Suppressor macrophage (primary cell): ENCODE measurements around the gene LIMCH1.
"Not testable (repeated sequence)": the region's sequence is repeated elsewhere in the genome, so short reads cannot be mapped to it uniquely, and the experiment has no call there.

Experiments
- DNase-seq, 4 experiments: peaks; one replicate each; pipeline ENCODE4 v3.0.0-alpha.2; 2020 to 2022

The LIMCH1 gene

DNA sequence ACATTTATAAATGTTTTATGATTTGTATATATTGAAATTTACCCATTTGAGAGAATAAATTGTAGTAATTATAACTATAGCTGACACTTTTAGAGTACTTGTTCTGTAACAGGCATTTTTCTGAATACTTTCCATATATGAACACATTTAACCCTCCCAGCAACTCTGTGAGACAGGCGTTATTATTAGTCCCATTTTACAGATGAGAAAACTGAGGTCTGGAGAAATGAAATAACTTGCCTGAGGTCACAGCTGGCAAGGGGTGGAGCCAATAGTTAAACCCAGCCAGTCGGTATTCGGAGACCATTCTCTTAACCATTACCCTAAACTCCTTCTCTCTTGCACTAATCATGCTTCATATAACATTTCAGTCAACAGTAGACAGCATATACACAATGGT is 72.5 kb downstream of the LIMCH1 start:
- DNase-seq: no peak

DNA sequence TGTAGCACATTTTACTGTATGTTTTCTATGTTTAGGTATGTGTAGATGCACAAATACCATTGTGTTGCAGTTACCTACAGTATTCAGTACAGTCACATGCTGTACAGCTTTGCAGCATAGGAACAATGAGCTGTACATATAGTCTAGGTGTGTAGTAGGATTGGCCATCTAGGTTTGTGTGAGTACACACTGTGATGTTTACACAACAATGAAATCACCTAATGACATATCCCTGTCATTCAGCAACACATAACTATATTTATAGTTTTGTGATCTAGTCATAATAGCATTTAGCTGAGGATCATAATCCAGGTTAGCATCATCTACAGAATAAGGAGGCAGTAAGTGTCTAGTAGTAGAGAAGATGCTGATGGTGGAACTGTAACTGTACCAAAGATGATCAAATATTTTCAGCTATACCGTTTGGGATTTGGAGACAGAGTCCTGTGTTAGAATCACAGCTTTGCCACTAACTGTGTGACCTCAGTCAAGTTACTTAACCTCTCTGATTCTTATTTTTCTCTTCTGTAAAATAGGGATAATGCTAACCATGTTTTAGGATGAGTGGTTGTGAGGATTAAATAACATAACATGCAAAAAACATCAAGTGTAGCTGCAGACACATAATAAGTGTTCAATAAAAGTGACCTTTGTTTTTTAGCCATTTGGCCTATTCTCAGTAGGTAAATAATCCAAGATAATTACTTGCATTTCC is 73.3 kb downstream of the LIMCH1 start:
- no peak for DNase-seq

GRCh38 chr4:41611881-41612871 is 74.2 kb downstream of the LIMCH1 start:
- no peak for DNase-seq

GRCh38 chr4:41613386-41613785 is 75.4 kb downstream of the LIMCH1 start:
- no peak for DNase-seq

GRCh38 chr4:41613821-41614220 is 75.9 kb downstream of the LIMCH1 start:
- DNase-seq: no peak

DNA sequence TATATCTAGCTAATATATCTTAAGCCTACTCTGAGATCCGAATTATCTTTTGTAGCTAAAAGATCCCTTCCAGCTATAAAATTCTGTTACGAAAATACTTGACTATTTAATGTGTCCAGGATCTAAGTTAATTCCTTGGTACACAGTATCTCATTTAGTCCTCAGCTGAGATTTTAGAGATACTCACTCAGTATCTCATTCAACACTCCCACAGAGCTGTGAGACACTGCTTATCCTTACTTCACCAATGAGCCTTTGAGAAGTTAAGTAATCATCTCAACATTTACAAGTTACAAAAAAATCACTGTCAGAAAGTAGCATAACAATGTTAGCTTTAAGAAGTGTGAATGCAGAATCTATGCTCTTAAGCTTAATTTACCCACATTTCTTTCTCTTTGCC is 76.6 kb downstream of the LIMCH1 start:
- DNase-seq: no peak

DNA sequence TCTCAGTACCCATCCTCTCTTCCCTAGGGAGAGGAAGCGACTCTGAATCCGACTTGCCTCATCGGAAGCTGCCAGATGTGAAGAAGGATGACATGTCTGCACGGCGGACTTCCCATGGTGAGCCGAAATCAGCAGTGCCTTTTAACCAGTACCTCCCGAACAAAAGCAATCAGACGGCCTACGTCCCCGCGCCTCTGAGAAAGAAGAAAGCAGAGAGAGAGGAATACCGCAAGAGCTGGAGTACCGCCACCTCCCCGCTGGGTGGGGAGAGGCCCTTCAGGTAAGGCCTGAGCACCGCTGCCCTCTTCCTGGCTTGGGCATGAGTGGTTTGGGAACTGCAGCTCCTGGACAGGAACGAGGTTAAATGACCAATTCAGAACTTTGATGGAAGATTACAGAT is 81.2 kb downstream of the LIMCH1 start:
- DNase-seq: no peak

- DNase-seq: no peak
These were observed 82.8 kb downstream of the LIMCH1 start for GRCh38 chr4:41620594-41621256.

- DNase-seq: no peak
These were observed 84.8 kb downstream of the LIMCH1 start for GRCh38 chr4:41622787-41623186.

- DNase-seq: no peak
These were observed 86.8 kb downstream of the LIMCH1 start for GRCh38 chr4:41624765-41625164.

DNA sequence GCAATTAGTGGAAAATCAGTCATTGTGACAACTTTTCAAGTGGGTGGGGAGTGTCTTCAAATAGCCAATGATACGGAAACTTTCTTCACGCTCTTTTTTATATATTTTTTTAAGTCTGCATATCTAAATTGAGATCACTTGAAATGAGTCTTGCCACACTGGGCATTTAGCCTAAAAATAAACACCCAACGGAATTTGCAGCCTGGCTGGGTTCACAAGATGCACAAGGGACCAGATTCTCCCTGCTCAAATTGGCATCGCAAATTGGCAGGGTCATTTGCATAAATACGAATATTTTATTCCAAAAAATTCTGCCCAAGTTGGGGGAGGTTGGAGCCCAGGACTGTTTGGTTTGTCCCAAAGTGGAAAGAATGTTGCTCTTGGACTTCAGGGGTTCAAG is 87.6 kb downstream of the LIMCH1 start:
- no peak for DNase-seq

GRCh38 chr4:41628936-41629335 is 91.0 kb downstream of the LIMCH1 start:
- no peak for DNase-seq

GRCh38 chr4:41631523-41631922 is 93.6 kb downstream of the LIMCH1 start:
- no peak for DNase-seq

GRCh38 chr4:41632481-41633073 is 94.6 kb downstream of the LIMCH1 start:
- DNase-seq: no peak

- no peak for DNase-seq
These were observed 95.4 kb downstream of the LIMCH1 start for GRCh38 chr4:41633321-41633720.

- no peak for DNase-seq
These were observed 97.5 kb downstream of the LIMCH1 start for GRCh38 chr4:41635441-41635840.

DNA sequence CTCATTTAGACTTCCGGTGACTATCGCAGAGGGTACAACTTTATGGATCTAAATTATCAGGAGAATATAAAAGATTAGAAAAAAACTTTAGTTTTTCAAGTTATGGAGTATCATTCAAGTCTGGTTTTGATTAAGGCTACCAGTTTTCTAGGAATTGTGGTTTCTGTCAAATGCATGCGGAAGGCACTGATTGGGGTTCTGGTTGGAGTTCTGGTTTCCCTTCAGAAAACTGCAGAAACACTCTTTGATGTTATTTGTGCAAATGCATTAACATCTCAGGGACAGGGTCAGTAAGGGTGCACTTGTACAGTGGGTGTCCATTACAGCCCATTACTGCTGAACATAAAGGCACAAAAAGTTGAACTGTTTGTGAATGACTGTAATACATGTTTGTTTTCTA is 100.2 kb downstream of the LIMCH1 start:
- no peak for DNase-seq

- DNase-seq: no peak
These were observed 100.9 kb downstream of the LIMCH1 start for GRCh38 chr4:41638866-41639265.

DNA sequence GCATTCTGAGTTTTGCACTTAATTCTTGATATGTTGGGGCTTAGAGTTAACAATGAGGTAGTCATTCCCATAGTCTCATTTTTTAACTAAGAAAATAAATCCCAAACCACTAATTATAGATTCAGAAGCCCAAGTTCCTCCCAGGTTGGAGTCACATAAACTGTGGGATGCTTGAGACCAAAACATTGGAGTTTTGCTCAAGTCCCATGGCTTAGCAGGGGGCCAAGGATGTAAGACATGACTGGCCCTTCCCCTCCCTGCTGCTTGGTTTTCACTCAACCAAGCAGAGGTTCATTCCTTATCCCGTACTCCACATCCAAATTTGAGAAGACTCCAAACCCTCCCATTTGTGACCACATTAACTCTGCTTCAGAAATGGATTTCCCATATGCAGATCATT is 101.3 kb downstream of the LIMCH1 start:
- no peak for DNase-seq

- no peak for DNase-seq
These were observed 102.9 kb downstream of the LIMCH1 start for GRCh38 chr4:41640906-41641305.

DNA sequence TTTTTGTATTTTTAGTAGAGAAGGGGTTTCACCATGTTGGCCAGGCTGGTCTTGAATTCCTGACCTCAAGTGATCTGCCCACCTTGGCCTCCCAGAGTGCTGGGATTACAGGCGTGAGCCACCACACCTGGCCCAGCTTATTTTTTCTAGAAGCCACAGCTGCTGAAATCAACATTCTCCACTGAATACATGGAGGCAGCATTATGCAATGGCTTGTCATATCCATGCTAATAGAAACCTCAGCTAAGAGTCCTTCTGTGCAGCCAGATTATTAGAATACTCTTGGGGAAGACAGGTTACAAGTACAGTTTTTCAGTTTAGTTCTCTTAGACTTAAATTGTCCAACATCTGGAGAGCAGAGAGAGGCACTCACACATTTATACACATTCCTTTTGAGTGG is 104.8 kb downstream of the LIMCH1 start:
- DNase-seq: not testable (repeated sequence)

DNA sequence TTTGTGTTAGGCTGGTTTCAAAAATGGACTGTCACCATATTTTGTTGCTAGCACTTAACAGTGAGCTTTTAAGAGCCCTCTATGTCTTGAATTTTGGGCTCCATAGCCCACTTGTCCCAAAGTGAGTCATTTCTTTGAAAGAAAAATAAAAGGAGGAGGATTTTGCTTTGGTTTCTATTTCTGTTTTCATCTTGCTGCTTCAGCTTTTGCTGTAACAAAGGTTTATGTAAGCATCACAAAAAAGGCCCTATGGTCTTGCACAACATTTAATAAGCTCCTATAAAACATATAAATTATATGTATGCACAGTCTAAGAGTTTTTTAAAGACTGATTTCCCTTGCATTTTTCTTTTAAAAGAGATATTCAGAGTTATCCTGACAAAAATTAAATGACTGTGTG is 105.4 kb downstream of the LIMCH1 start:
- no peak for DNase-seq
